ENCODE measurements around the gene GUCY2C. TPM values are rescaled to one million over a fixed set of nuclear protein-coding genes. Genes with fewer than 3 reads are reported as not detected.

GUCY2C gene
- total and polyA plus RNA-seq, 9 donors: 0.36 TPM; not detected in 8

- no peaks in the 10 kb centered on the region for H3K9me3 ChIP-seq
- no peaks in the 10 kb centered on the region for H3K4me1 ChIP-seq (ENCODE audit: insufficient read depth)
- no peak overlapping the region for H3K27ac ChIP-seq
- no peaks in the 10 kb centered on the region for H3K36me3 ChIP-seq
- H3K4me3 ChIP-seq: no peak overlapping the region
- DNase-seq: no peak
- no peaks in the 10 kb centered on the region for H3K27me3 ChIP-seq
- TF ChIP-seq POLR2A (IDR thresholded peaks at IDR 0.05) (no peak), CTCF (IDR thresholded peaks at IDR 0.05) (no peak), EP300 (IDR thresholded peaks at IDR 0.05) (no peak)
- intact Hi-C loops (cut with DNase I): no loop called here
- 78 to 91% (median 87%) methylated on average over 3 of the region's 3 CpGs for WGBS, 3 donors
Observed at GRCh38 chr12:14614704-14615121, 81.7 kb downstream of the GUCY2C start.

- DNase-seq: no peak
- no peaks in the 10 kb centered on the region for H3K36me3 ChIP-seq
- TF ChIP-seq POLR2A (IDR thresholded peaks at IDR 0.05) (no peak), CTCF (IDR thresholded peaks at IDR 0.05) (no peak), EP300 (IDR thresholded peaks at IDR 0.05) (no peak)
- no peak overlapping the region for H3K4me3 ChIP-seq
- intact Hi-C loops (cut with DNase I): no loop called here
- no peaks in the 10 kb centered on the region for H3K4me1 ChIP-seq (ENCODE audit: insufficient read depth)
- no peaks in the 10 kb centered on the region for H3K9me3 ChIP-seq
- 89 to 93% (median 93%) methylated on average over 1 of the region's 1 CpG for WGBS, 3 donors
- no peak overlapping the region for H3K27ac ChIP-seq
- no peaks in the 10 kb centered on the region for H3K27me3 ChIP-seq
Observed at GRCh38 chr12:14613718-14614117, 82.7 kb downstream of the GUCY2C start.

GRCh38 chr12:14612898-14613445, 83.4 kb downstream of the GUCY2C start:
- H3K9me3 ChIP-seq: no peaks in the 10 kb centered on the region
- DNase-seq: no peak
- TF ChIP-seq CTCF (IDR thresholded peaks at IDR 0.05) (no peak), EP300 (IDR thresholded peaks at IDR 0.05) (no peak), POLR2A (IDR thresholded peaks at IDR 0.05) (no peak)
- H3K27me3 ChIP-seq: no peaks in the 10 kb centered on the region
- no peak overlapping the region for H3K4me3 ChIP-seq
- 52 to 62% (median 61%) methylated on average over 3 of the region's 3 CpGs for WGBS, 3 donors
- no peaks in the 10 kb centered on the region for H3K36me3 ChIP-seq
- intact Hi-C loops (cut with DNase I): no loop called here
- H3K4me1 ChIP-seq (ENCODE audit: insufficient read depth): no peaks in the 10 kb centered on the region
- H3K27ac ChIP-seq: no peak overlapping the region

- H3K4me1 ChIP-seq (ENCODE audit: insufficient read depth): no peaks in the 10 kb centered on the region
- no peak overlapping the region for H3K27ac ChIP-seq
- no peak for DNase-seq
- intact Hi-C loops (cut with DNase I): no loop called here
- H3K4me3 ChIP-seq: no peak overlapping the region
- no peak for TF ChIP-seq CTCF (IDR thresholded peaks at IDR 0.05)
- no peak for TF ChIP-seq POLR2A (IDR thresholded peaks at IDR 0.05)
- TF ChIP-seq EP300 (IDR thresholded peaks at IDR 0.05): no peak
- no peaks in the 10 kb centered on the region for H3K36me3 ChIP-seq
- 96 to 97% (median 97%) methylated on average over 3 of the region's 3 CpGs for WGBS, 3 donors
- no peaks in the 10 kb centered on the region for H3K27me3 ChIP-seq
- no peaks in the 10 kb centered on the region for H3K9me3 ChIP-seq
Observed at GRCh38 chr12:14612250-14612649, 84.1 kb downstream of the GUCY2C start.

Data from ovary (tissue), 9 donors.